ENCODE measurements around the gene EPHB1. TPM values are rescaled to one million over a fixed set of nuclear protein-coding genes. Genes with fewer than 3 reads are reported as not detected.

The EPHB1 gene
- polyA plus RNA-seq, 3 donors, result 0.06 to 0.55 TPM; not detected in 1

DNA sequence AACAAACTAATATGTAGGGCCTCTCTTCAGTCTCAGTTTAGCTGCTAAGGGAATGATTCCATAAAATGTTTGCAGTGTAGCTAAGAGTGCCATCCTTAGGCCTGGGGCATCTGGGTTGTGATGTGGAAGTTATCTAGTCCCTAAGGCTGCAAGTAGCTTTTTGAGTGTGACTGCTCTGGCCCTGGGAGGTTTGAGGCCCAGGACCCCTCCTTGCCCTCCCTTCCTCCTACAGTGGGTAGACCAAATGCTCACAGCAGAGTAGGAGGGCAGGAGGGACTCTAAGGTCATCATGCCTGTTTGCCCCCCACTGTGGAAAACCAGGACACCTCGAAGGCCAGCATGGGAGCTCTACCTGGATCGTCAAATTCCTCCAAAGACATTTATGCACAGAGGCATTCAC lies 115.0 kb downstream of the EPHB1 start:
- H3K27me3 Mint-ChIP-seq (ENCODE audit: low read depth in 3 of 3), result peaks cover 0 to 5% (median 0%) of the 10 kb centered on the region in 3 donors
- no peak for DNase-seq
- H3K27ac Mint-ChIP-seq, result no peak overlapping the region
- no CpG with 5 or more reads among the region's 2 CpGs for WGBS (ENCODE audit: insufficient coverage)
- H3K4me3 Mint-ChIP-seq, result no peak overlapping the region
- Histone ChIP-seq H3K4me2 (replicated peaks; ENCODE audit: extremely low read depth, low read length, poor library complexity, severe bottlenecking) (no peak overlapping the region), H2AFZ (ENCODE audit: insufficient read depth, low read depth, low read length, poor library complexity, severe bottlenecking) (no peak overlapping the region), H3K9me3 (replicated peaks in 1 of 2; ENCODE audit: control insufficient read depth in 1 of 2, insufficient read depth in 1 of 2, low read length in 2 of 2) (no peaks in the 10 kb centered on the region), H3K79me2 (ENCODE audit: insufficient read depth, low read length) (no peaks in the 10 kb centered on the region), H3K4me1 (ENCODE audit: control insufficient read depth in 1 of 2, insufficient read depth in 2 of 2, low read length in 2 of 2) (no peaks in the 10 kb centered on the region), H3K27ac (ENCODE audit: low read depth in 1 of 2, low read length in 2 of 2) (no peak overlapping the region), H3K36me3 (replicated peaks in 1 of 2; ENCODE audit: control insufficient read depth in 1 of 2, insufficient read depth in 2 of 2, low read length in 2 of 2) (no peaks in the 10 kb centered on the region), H3K4me3 (replicated peaks in 1 of 3; ENCODE audit: low read depth in 2 of 3, low read length in 3 of 3) (no peak overlapping the region), H4K20me1 (ENCODE audit: insufficient read depth, low read length) (no peaks in the 10 kb centered on the region), H3K27me3 (ENCODE audit: control insufficient read depth in 2 of 2, insufficient read depth in 2 of 2, low read length in 2 of 2) (no peaks in the 10 kb centered on the region), H3K9ac (ENCODE audit: insufficient read depth, low read length, poor library complexity, severe bottlenecking) (no peak overlapping the region)
- peaks cover 0 to 3% (median 0%) of the 10 kb centered on the region in 7 donors for H3K9me3 Mint-ChIP-seq
- no peaks in the 10 kb centered on the region for H3K36me3 Mint-ChIP-seq
- intact Hi-C loops (cut with micrococcal nuclease), result no loop called here
- no peaks in the 10 kb centered on the region for H3K4me1 Mint-ChIP-seq
- no peak for TF ChIP-seq CTCF (IDR thresholded peaks at IDR 0.05)

- no peaks in the 10 kb centered on the region for H4K20me1 ChIP-seq (ENCODE audit: insufficient read depth, low read length)
- no peak for DNase-seq
- 96% methylated on average over 8 of the region's 11 CpGs for WGBS (ENCODE audit: insufficient coverage)
- H3K4me2 ChIP-seq (replicated peaks; ENCODE audit: extremely low read depth, low read length, poor library complexity, severe bottlenecking), result no peak overlapping the region
- no peaks in the 10 kb centered on the region for H3K4me1 ChIP-seq (ENCODE audit: control insufficient read depth in 1 of 2, insufficient read depth in 2 of 2, low read length in 2 of 2)
- Mint-ChIP-seq H3K4me3 (no peak overlapping the region), H3K9me3 (peaks cover 0 to 9% (median 2%) of the 10 kb centered on the region in 7 donors), H3K4me1 (no peaks in the 10 kb centered on the region), H3K27ac (no peak overlapping the region), H3K27me3 (ENCODE audit: low read depth in 3 of 3) (peaks cover 0 to 5% (median 2%) of the 10 kb centered on the region in 3 donors), H3K36me3 (no peaks in the 10 kb centered on the region)
- intact Hi-C loops (cut with micrococcal nuclease), result no loop called here
- no peak overlapping the region for H3K27ac ChIP-seq (ENCODE audit: low read depth in 1 of 2, low read length in 2 of 2)
- H2AFZ ChIP-seq (ENCODE audit: insufficient read depth, low read depth, low read length, poor library complexity, severe bottlenecking), result no peak overlapping the region
- TF ChIP-seq CTCF (IDR thresholded peaks at IDR 0.05), result no peak
- H3K79me2 ChIP-seq (ENCODE audit: insufficient read depth, low read length), result no peaks in the 10 kb centered on the region
- no peaks in the 10 kb centered on the region for H3K27me3 ChIP-seq (ENCODE audit: control insufficient read depth in 2 of 2, insufficient read depth in 2 of 2, low read length in 2 of 2)
- H3K9me3 ChIP-seq (replicated peaks in 1 of 2; ENCODE audit: control insufficient read depth in 1 of 2, insufficient read depth in 1 of 2, low read length in 2 of 2), result no peaks in the 10 kb centered on the region
- no peak overlapping the region for H3K9ac ChIP-seq (ENCODE audit: insufficient read depth, low read length, poor library complexity, severe bottlenecking)
- no peak overlapping the region for H3K4me3 ChIP-seq (replicated peaks in 1 of 3; ENCODE audit: low read depth in 2 of 3, low read length in 3 of 3)
- no peaks in the 10 kb centered on the region for H3K36me3 ChIP-seq (replicated peaks in 1 of 2; ENCODE audit: control insufficient read depth in 1 of 2, insufficient read depth in 2 of 2, low read length in 2 of 2)
Measured at GRCh38 chr3:134911586-134912548, 116.8 kb downstream of the EPHB1 start.
